Activated CD8-positive, alpha-beta T cell treated with anti-CD3 and anti-CD28 coated beads for 36 hours (primary cell): ENCODE measurements around the gene PCBD2. TPM values are rescaled to one million over a fixed set of nuclear protein-coding genes. Genes with fewer than 3 reads are reported as not detected.
A peak's percentile ranks its signal among the peaks of the same experiment; 100 is the strongest.

Experiments
- ATAC-seq: fragments of 200-7000 bp; cut with Tn5 transposase; one replicate; pipeline ENCODE4 v1.10.0; 2021; ENCODE audit warnings: mild to moderate bottlenecking, moderate library complexity
- CTCF ChIA-PET: fragments of 350-600 bp; sonication (Branson Sonifier 250); formaldehyde crosslinking; loops from one replicate; lab custom pipeline; 2021; ENCODE audit warnings: antibody characterized with exemption; lab: Charles Lee
- POLR2A ChIA-PET: fragments of 350-600 bp; sonication (Branson Sonifier 250); formaldehyde crosslinking; loops from one replicate; lab custom pipeline; 2021; ENCODE audit warnings: antibody characterized with exemption; lab: Charles Lee
- DNase-seq: peaks from one replicate; pipeline ENCODE4 v3.0.0-alpha.2; 2020
- H3K27ac Mint-ChIP-seq: one replicate; pipeline ENCODE4 v1.8.0; 2021; ENCODE audit warnings: mild to moderate bottlenecking, mixed read lengths
- H3K27me3 Mint-ChIP-seq: one replicate; pipeline ENCODE4 v1.8.0; 2021; ENCODE audit warnings: mixed read lengths
- H3K36me3 Mint-ChIP-seq: one replicate; pipeline ENCODE4 v1.8.0; 2021; ENCODE audit warnings: low read depth, mixed read lengths
- H3K4me1 Mint-ChIP-seq: one replicate; pipeline ENCODE4 v1.8.0; 2021; ENCODE audit warnings: low read depth, mixed read lengths
- H3K4me3 Mint-ChIP-seq: one replicate; pipeline ENCODE4 v1.8.0; 2021; ENCODE audit warnings: mild to moderate bottlenecking, moderate library complexity, mixed read lengths
- H3K9me3 Mint-ChIP-seq: one replicate; pipeline ENCODE4 v1.8.0; 2021; ENCODE audit warnings: mixed read lengths
- intact Hi-C: fragments of 100-400 bp; cut with micrococcal nuclease; formaldehyde crosslinking; loops from one replicate; pipeline ENCODE4 v1.10.0; 2022
- total RNA-seq, 2 experiments: library from RNA; stranded (reverse); gene quantifications; one replicate each; pipeline ENCODE4 v1.2.3, GENCODE V29; 2021
- TF ChIP-seq, protein P1 (sequence below): fragments of 200-600 bp; IDR thresholded peaks from one replicate; pipeline ENCODE4 v1.8.0; 2022; ENCODE audit warnings: antibody characterized with exemption, mild to moderate bottlenecking

The PCBD2 gene
- total RNA-seq, 2 experiments from 2014 or later = 8.1 to 8.8 TPM

DNA sequence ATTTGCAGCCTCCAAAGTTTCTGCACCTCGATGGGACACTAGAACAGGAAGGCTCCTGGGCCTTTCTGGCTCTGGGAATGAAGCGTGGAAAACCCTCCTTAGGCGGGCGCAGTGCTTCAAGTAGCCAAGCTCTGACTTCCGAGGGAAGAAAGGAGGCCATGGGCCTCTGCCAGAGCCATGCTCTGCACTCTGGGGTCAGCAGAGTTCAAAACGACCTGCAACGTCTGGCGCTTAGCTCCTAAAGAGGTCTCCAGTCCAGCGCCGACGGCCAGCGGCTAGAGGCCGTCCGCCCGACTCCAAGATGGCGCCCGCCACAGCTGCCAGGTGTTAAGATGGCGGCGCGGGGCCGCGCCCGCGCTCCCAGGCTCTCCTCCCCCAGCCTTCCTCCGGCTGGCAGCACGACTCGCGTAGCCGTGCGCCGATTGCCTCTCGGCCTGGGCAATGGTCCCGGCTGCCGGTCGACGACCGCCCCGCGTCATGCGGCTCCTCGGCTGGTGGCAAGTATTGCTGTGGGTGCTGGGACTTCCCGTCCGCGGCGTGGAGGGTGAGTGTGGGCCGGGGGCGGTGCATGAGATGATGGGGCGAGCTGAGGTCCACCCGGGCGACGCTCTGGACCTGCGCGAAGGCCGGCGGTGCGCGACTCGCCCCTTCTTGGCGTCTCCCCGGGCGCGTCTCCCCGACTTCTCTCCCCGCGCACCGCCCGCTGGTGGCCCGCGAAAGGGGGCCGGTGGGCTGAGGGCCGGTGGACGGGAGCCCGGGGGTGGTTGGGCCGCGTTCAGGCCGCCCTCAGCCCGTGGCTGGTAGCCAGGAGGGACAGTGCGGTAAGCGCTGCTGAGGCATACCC is 30.7 kb upstream of the PCBD2 start, which contains the start of gene TXNDC15:
Gene TXNDC15 (plus strand): TSS at position 385 of the 844 bp plus-strand sequence. CDS start 57 bp downstream, at position 442.
- ChIA-PET CTCF (interaction anchor here (0.9 to 2.9 kb wide), 4 partner anchors 12 to 34 kb away, joined by 3 to 8 read pairs (median 4); partner anchors contain the start of genes C5orf24 and PCBD2), POLR2A (interaction anchor here (0.7 to 3.3 kb wide), 15 partner anchors 9 to 43 kb away, joined by 3 to 19 read pairs (median 4); partner anchors contain the start of genes C5orf24 and PCBD2)
- Mint-ChIP-seq H3K4me1 (peaks cover 32% of the 10 kb centered on the region), H3K27me3 (no peaks in the 10 kb centered on the region), H3K27ac (peak within 1 kb of the TSS; percentile 94), H3K36me3 (peaks cover 4% of the 10 kb centered on the region), H3K4me3 (peak within 1 kb of the TSS; percentile 85), H3K9me3 (no peaks in the 10 kb centered on the region)
- intact Hi-C loops = no loop called here
- peak; percentile 87 for DNase-seq
- ATAC-seq = peak; percentile 87
- TF ChIP-seq, protein P1, sequence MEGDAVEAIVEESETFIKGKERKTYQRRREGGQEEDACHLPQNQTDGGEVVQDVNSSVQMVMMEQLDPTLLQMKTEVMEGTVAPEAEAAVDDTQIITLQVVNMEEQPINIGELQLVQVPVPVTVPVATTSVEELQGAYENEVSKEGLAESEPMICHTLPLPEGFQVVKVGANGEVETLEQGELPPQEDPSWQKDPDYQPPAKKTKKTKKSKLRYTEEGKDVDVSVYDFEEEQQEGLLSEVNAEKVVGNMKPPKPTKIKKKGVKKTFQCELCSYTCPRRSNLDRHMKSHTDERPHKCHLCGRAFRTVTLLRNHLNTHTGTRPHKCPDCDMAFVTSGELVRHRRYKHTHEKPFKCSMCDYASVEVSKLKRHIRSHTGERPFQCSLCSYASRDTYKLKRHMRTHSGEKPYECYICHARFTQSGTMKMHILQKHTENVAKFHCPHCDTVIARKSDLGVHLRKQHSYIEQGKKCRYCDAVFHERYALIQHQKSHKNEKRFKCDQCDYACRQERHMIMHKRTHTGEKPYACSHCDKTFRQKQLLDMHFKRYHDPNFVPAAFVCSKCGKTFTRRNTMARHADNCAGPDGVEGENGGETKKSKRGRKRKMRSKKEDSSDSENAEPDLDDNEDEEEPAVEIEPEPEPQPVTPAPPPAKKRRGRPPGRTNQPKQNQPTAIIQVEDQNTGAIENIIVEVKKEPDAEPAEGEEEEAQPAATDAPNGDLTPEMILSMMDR = no peak

DNA sequence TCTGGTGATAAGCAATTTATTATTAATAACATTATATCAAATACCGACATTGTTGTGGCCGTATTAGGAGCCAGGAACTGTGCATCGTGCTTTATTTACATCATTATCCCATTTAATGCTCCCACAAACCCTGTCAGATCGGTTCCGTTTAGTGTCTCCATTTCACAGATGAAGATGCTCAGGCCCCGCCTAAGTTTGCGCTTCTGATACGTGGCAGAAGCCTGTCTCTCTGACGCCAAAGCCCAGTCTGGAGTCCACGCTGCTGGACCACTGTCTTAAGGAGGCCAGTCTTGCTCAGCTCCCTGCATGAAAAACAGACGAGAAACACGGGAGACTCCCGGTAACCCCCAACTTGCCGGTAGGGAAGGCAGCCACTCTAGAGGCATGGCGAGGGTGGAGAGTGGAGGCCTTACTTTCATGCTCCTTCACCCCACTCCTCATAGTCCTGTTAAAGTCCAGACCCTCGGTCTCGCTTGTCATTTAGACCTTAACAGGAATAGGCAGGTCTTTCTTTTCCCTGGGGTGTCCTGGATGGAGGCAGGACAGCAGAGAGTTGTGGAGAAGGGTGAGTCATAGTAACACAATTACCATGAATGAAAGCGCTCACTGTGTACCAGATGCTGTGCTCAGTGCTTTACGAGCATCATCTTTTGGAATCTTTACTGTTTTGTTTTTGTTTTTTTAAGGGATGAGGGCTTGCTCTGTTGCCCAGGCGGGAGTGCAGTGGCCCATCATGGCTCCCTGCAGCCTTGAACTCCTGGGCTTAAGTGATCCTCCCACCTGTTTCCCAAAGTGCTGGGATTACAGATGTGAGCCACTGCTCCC is 29.9 kb upstream of the PCBD2 start:
- no peaks in the 10 kb centered on the region for H3K9me3 Mint-ChIP-seq
- intact Hi-C loops = no loop called here
- peak overlapping the region; percentile 85 for H3K4me3 Mint-ChIP-seq
- DNase-seq = peak; percentile 56
- H3K36me3 Mint-ChIP-seq = peaks cover 4% of the 10 kb centered on the region
- H3K27ac Mint-ChIP-seq = peak overlapping the region; percentile 94
- CTCF ChIA-PET = interaction anchor here (1.1 kb wide), 1 partner anchor 30 kb away, joined by 4 read pairs; the partner anchor contains the start of gene C5orf24
- POLR2A ChIA-PET = interaction anchor here (0.7 to 3.3 kb wide), 7 partner anchors 11 to 42 kb away, joined by 3 to 19 read pairs (median 7); partner anchors contain the start of genes C5orf24 and PCBD2
- peaks cover 33% of the 10 kb centered on the region for H3K4me1 Mint-ChIP-seq
- H3K27me3 Mint-ChIP-seq = no peaks in the 10 kb centered on the region
- peak; percentile 57 for ATAC-seq
- TF ChIP-seq, protein P1 = no peak

DNA sequence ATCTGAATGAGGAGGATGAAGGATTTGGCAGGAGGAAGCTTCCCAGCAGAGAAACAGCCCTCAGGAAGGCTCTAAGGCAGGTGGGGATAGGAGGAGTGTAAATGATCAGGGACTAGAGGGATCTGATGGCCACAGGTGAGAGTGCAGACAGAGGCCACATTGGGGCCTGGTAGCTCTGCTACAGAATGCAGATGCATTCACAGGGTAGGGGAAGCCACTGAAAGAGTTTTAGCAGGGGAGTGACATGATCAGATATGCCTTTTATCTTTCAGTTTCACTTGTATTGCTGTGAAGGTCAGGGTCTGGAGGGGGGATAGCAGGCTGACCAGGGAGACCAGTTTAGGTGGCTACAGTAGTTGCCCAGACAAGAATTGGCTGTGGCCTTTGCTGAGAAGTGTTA is 27.8 kb upstream of the PCBD2 start:
- intact Hi-C loops = no loop called here
- CTCF ChIA-PET = interaction anchor here (1.6 kb wide), 1 partner anchor 9 kb away, joined by 4 read pairs; no protein-coding TSS in a partner anchor
- no peaks in the 10 kb centered on the region for H3K27me3 Mint-ChIP-seq
- H3K9me3 Mint-ChIP-seq = no peaks in the 10 kb centered on the region
- TF ChIP-seq, protein P1 = no peak
- peak; percentile 10 for ATAC-seq
- peaks cover 38% of the 10 kb centered on the region for H3K4me1 Mint-ChIP-seq
- no peak overlapping the region for H3K4me3 Mint-ChIP-seq
- peaks cover 7% of the 10 kb centered on the region for H3K36me3 Mint-ChIP-seq
- POLR2A ChIA-PET = interaction anchor here (0.7 to 1.6 kb wide), 6 partner anchors 8 to 32 kb away, joined by 3 to 5 read pairs (median 4); partner anchors contain the start of genes C5orf24 and PCBD2
- DNase-seq = peak; percentile 8
- peak overlapping the region; percentile 7 for H3K27ac Mint-ChIP-seq

DNA sequence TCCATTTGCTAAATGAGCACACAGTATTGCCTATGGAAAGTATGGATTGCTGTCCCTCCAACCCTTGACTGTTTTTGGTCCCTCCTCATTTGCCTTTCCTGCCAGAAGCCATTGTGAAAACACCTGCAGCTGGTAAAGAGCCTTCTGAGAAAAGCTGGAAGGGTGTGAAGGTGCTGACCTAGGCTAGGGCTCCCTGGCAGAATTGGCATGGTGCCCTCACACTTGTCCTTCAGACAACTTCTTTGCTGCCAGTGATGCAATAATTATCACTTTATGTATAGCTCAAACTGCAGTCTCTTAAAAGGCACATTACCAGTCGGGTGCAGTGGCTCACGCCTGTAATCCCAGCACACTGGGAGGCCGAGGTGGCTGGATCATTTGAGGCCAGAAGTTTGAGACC is 26.5 kb upstream of the PCBD2 start:
- DNase-seq (no peak), ATAC-seq (no peak)
- TF ChIP-seq, protein P1 = no peak
- Mint-ChIP-seq H3K9me3 (no peaks in the 10 kb centered on the region), H3K27me3 (no peaks in the 10 kb centered on the region), H3K4me1 (peaks cover 30% of the 10 kb centered on the region), H3K4me3 (no peak overlapping the region), H3K27ac (peak overlapping the region; percentile 48), H3K36me3 (peaks cover 7% of the 10 kb centered on the region)
- ChIA-PET CTCF (interaction anchor here (2.9 kb wide), 1 partner anchor 26 kb away, joined by 9 read pairs; the partner anchor contains the start of gene PCBD2), POLR2A (interaction anchor here (0.7 to 0.8 kb wide), 2 partner anchors 42 to 120 kb away, joined by 3 read pairs; partner anchors contain the start of gene DDX46)
- intact Hi-C loops = no loop called here
